ENCODE measurements around the gene ANKRD39.

DNA sequence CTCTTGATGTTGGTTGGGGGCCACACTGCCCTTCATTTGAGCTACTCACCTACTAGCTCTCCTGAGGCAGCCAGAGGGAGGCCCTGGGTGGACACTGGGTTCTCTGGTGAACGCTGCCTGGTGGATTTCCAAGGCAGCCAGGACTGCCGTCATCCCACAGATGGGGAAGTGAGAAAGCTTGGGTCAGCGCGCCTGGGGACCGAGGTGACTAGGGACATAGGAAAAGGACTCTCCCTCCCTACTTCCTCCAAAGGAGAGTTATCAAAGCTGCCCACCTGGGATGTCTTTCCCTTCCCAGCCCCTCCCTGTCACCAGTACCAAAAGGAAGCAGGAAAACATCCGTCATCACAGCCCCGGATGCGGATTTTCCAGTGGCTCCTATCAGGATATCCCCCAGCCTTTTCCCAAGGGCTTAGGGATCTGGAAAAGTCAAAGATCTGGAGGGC is 15.9 kb upstream of the ANKRD39 start:
- TF ChIP-seq, protein P1, sequence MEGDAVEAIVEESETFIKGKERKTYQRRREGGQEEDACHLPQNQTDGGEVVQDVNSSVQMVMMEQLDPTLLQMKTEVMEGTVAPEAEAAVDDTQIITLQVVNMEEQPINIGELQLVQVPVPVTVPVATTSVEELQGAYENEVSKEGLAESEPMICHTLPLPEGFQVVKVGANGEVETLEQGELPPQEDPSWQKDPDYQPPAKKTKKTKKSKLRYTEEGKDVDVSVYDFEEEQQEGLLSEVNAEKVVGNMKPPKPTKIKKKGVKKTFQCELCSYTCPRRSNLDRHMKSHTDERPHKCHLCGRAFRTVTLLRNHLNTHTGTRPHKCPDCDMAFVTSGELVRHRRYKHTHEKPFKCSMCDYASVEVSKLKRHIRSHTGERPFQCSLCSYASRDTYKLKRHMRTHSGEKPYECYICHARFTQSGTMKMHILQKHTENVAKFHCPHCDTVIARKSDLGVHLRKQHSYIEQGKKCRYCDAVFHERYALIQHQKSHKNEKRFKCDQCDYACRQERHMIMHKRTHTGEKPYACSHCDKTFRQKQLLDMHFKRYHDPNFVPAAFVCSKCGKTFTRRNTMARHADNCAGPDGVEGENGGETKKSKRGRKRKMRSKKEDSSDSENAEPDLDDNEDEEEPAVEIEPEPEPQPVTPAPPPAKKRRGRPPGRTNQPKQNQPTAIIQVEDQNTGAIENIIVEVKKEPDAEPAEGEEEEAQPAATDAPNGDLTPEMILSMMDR (conservative IDR thresholded peaks at IDR 0.05 in 1 of 2, IDR thresholded peaks at IDR 0.05 in 1 of 2; ENCODE audit: low read depth in 1 of 2, low read length in 2 of 2): no peak
- no peak for TF ChIP-seq EZH2 (IDR thresholded peaks at IDR 0.05; ENCODE audit: low read length, missing control alignments)

Measured in fibroblast of lung (primary cell).